HG03045 (cell line): ENCODE results near the gene GASK1A.

Experiments
- ATAC-seq: cut with Tn5 transposase; IDR thresholded peaks from one replicate; pipeline ENCODE4 v1.9.1; 2021; ENCODE audit warnings: mild to moderate bottlenecking, moderate library complexity; ENCODE audit not compliant: unreplicated experiment

The GASK1A gene

GRCh38 chr3:42982645-42983412, 3.7 kb downstream of the GASK1A start:
- no peak for ATAC-seq

- no peak for ATAC-seq
Measured at GRCh38 chr3:42983927-42984326, 4.8 kb downstream of the GASK1A start.

GRCh38 chr3:42984701-42985100, 5.6 kb downstream of the GASK1A start:
- ATAC-seq = no peak

GRCh38 chr3:42988097-42988496, 9.0 kb downstream of the GASK1A start:
- ATAC-seq = no peak

- no peak for ATAC-seq
Measured at GRCh38 chr3:42988566-42988965, 9.5 kb downstream of the GASK1A start.

GRCh38 chr3:42991341-42992315, 12.5 kb downstream of the GASK1A start:
- ATAC-seq = no peak

- ATAC-seq = no peak
Measured at GRCh38 chr3:42994595-42994994, 15.5 kb downstream of the GASK1A start.

GRCh38 chr3:42996021-42996420, 16.9 kb downstream of the GASK1A start:
- no peak for ATAC-seq

GRCh38 chr3:42996633-42997075, 17.5 kb downstream of the GASK1A start:
- ATAC-seq = no peak

- ATAC-seq = no peak
Measured at GRCh38 chr3:42999212-42999611, 20.1 kb downstream of the GASK1A start.

GRCh38 chr3:42999632-43000031, 20.5 kb downstream of the GASK1A start:
- no peak for ATAC-seq

- ATAC-seq = no peak
Measured at GRCh38 chr3:43000387-43000786, 21.3 kb downstream of the GASK1A start.

- no peak for ATAC-seq
Measured at GRCh38 chr3:43001094-43001553, 22.0 kb downstream of the GASK1A start.

- ATAC-seq = no peak
Measured at GRCh38 chr3:43001556-43002121, 22.5 kb downstream of the GASK1A start.

GRCh38 chr3:43004282-43004681, 25.2 kb downstream of the GASK1A start:
- ATAC-seq = no peak

GRCh38 chr3:43005253-43005652, 26.1 kb downstream of the GASK1A start:
- no peak for ATAC-seq

GRCh38 chr3:43005981-43006380, 26.9 kb downstream of the GASK1A start:
- ATAC-seq = no peak

GRCh38 chr3:43006825-43007224, 27.7 kb downstream of the GASK1A start:
- ATAC-seq = no peak

GRCh38 chr3:43009547-43009946, 30.4 kb downstream of the GASK1A start:
- no peak for ATAC-seq

- no peak for ATAC-seq
Measured at GRCh38 chr3:43010638-43011037, 31.5 kb downstream of the GASK1A start.

GRCh38 chr3:43011638-43012037, 32.5 kb downstream of the GASK1A start:
- ATAC-seq = no peak
